DMS 273 treated with DMSO at 0.1 percent for 48 hours (cell line): Measurements from ENCODE around the gene JPH2.
"Not testable (repeated sequence)": the region's sequence is repeated elsewhere in the genome, so short reads cannot be mapped to it uniquely, and the experiment has no call there.

Experiments used
- DNase-seq: peaks from one replicate; lab custom pipeline; 2025; lab: John Stamatoyannopoulos, UW

The JPH2 gene

GRCh38 chr20:44187054-44187771 is at the start of gene JPH2:
Gene JPH2, minus strand, starts transcription at chr20:44187188. Its CDS starts 483 bp downstream, at chr20:44186705.
- no peak for DNase-seq

- no peak for DNase-seq
Measured at GRCh38 chr20:44235702-44236101, 48.7 kb upstream of the JPH2 start.

DNA sequence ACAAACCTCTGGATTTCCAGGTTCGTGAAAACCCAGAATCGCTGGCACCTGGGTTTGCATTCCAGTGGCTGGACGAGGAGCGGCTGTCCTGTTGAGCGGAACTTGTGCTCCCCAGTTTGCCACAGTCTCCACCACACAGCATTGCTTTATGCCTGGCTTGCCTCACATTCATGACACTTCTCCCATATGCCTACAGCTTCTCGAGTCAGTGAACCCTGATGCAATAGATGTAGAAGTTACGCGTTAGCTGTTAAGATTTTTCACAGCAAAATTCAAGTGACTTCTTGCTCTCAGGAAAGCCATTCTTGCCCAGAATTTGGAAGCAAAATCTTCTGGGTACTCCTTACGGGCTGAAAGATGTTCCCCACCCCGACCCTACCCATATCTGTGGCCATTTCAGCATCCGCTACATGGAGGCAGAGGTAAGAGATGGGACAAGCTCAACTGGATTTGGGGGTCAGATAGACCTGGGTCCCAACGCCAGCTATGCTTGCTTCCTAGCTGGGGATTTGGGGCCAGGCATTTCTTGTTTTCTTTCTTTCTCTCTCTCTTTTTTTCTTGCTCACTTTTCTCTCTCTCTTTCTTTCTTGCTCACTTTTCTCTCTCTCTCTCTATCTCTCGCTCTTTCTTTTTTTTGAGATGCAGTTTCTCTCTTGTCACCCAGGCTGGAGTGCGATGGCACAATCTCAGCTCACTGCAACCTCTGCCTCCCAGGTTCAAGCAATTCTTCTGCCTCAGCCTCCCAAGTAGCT is 47.8 kb upstream of the JPH2 start:
- no peak for DNase-seq

- DNase-seq: no peak
Measured at GRCh38 chr20:44233436-44234016, 46.5 kb upstream of the JPH2 start.

DNA sequence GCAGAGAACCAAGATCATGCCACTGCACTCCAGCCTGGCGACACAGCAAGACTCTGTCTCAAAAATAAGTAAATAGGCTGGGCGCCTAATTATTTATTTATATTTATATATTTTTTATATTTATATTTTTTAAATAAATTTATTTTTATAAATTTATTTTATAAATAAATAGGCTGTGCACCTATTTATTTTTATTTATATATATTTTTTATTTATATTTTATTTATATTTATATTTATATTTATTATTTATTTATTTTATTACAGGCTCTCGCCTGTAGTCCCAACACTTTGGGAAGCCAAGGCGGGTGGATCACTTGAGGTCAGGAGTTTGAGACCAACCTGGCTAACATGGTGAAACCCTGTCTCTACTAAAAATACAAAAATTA is 45.5 kb upstream of the JPH2 start:
- DNase-seq: not testable (repeated sequence)

DNA sequence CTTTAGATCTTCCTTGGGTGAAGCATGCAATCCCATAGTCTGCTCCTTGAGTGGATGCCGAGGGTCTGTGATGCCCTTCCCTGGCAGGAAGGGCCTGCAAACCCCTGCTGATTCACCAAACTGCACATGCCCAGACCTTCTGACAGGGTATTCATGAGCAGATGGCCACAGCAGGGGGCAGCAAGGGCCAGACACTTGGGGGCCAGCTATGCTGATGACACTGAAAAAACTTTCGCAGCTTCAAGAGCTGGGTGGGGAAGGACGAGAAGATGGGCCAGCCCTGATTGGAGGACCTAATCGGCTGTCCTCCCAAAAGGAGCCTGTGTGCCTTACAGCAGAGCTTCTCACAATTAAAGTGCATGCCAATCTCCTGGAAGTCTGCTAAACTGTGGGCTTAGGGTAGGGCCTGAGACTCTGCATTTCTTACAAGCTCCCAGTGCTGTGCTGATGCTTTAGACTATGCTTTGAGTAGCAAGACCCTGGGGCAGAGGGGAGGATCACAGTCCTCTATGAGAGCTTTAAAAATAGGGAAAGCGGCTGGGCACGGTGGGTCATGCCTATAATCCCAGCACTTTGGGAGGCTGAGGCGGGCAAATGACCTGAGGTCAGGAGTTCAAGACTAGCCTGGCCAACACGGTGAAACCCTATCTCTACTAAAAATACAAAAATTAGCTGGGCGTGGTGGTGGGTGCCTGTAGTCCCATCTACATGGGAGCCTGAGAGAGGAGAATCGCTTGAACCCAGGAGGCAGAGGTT is 44.9 kb upstream of the JPH2 start:
- peak; percentile 72 for DNase-seq

GRCh38 chr20:44231193-44231592 is 44.2 kb upstream of the JPH2 start:
- no peak for DNase-seq

DNA sequence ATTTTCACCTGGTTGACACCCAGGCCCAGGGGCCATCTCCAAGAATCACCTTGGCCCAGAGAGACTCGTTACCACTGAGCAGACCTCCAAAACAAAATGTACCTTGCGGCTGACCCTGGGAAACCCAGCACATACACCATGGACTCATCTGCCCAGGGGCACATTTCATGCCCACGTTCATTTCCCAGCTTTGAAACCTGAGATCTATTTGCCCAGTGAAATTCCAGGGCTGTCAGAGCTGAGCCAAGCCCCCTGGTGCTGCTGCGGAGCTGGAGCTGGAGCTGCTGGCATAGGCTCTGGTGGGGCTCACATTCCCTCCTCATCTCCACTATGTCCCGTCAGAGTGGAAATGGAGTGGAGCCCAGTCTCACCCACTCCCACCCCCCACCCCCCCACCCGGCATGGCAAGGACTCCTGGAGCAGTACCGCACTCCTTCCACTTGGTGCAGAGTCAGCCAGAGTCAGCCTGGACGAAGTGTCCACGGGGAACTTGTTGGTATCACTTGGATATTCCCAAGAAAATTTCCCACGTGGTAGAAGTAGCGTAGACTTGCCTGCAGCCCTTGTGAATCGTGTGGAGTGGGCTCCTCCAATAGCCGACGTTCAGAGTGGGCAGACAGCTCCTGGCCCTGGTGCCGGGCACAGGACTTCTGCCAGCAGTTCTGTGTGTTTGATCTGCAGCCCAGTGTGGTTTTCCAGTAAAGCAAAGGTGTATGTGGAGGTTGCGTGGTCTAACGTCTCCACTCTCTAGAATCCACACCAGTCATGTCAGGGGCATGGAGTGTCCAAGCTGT is 41.7 kb upstream of the JPH2 start:
- no peak for DNase-seq

DNA sequence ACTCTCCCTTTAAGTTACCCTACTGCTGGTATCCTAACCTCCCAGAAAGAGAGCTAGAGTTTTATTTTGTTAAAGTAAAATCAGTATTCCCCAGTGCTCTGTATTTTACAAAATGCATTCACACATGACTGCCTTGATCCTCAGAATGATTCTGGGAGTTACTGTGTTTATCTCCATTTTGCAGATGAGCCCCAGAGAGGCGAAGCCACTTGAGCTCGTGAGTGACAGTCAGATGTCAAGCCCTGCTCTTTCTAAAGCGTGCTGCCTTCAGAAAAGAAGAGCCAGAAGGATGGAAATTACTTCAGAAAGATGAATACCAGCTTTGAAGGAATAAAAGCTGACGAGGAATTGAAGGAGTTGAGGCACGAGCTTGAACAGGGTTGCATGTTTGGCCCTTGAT is 37.6 kb upstream of the JPH2 start:
- DNase-seq: no peak

DNA sequence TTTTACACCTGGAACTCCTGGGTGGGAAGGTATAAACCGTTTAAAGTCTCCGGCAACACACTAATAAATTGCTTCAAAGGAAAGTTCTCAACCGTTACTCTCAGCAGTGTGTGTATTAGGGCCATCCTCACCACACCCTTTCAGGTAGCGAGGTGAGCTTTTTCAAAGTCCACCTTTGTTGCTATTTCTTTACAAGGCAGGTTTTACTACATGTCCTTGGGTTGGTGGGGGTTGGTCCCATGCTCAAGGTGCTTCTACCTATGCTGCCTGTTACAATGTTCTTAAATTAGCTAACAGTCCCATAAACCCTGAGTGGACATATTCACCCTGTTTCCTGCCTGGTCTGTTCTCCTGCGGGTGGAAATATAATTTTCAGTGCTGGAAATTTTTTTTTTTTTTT is 36.7 kb upstream of the JPH2 start:
- no peak for DNase-seq

GRCh38 chr20:44222633-44223368 is 35.8 kb upstream of the JPH2 start:
- no peak for DNase-seq

DNA sequence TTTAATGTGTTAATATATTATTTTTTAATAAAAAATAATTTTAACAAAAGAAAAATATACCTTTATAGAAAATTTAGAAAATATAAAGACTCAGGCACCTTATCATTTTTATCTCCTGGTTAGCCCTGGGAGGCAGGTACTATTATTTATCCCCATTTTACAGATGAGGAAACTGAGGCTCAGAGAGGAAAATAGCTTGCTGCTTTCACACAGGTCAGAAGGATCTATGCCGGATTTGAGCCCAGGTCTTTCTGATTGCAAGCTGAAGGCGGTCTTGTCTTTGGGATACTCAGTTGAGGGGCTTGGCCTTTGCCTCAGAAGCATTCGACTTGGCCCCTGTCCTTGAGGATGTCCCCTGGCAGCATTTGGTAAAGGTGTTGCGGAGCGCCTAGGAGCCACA is 35.0 kb upstream of the JPH2 start:
- DNase-seq: no peak

- DNase-seq: no peak
Measured at GRCh38 chr20:44221368-44221954, 34.5 kb upstream of the JPH2 start.

DNA sequence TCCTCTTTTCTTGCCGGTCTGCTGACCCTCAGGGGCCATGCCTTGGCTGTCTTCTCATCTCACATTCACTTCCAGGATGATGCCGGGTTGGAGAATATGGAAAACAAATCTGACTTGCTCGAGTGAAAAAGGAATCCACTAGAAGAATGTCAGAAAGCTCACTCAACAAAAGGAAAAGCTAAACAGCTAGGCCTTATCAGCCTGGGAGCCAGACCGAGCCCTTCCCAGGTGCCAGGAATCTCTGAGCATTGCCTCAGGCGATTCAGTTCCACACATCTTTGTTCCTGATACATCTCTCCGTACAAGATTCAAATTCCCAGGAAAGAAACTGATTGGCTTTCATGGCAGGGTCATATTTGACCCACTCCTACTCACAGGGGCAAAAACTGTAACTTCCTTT is 32.8 kb upstream of the JPH2 start:
- no peak for DNase-seq

DNA sequence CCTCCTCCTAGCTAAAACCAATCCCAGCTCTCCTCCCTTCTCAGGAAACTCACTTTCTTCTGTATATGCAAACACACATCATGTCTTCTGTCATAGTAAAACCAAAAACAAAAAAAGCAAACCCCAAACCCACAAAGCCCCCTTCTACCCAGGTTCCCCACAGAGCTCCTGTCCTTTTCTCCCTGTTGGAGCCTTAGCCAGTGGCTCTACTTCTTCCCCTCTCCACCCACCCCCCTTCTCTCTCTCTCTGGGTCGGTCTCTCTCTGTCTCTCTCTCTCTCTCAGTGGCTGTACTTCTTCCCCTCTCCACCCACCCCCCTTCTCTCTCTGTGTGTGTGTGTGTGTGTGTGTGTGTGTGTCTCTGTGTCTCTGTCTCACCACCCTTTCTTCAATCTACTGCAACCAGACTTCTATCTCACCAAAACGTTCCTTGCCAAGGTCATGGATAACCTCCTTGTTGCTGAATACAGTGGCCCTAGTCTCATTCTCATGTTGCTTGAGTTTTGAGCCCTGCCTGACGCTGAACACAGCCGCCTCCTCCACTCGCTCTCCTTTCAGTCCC is 32.3 kb upstream of the JPH2 start:
- no peak for DNase-seq

DNA sequence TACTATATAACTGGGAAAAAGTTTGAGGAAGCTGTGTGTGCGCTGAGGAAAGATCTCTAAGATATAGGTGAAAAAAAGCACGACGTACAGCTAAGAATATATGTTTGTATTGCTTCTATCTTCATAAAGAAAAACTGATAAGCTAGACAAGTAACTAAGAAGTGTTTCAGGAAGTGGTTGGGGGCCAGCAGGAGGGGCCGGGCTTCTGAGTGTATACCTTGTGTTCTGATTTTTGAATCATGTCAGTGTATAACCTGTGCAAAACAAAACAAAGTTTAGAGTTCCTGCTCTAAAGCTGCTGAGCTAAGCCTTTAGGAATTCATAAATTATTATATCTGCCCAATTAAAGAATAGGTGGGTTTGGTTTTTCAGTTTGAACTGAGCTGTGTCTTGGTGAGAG is 31.5 kb upstream of the JPH2 start:
- DNase-seq: no peak

GRCh38 chr20:44217342-44218092 is 30.5 kb upstream of the JPH2 start:
- DNase-seq: peak; percentile 31

DNA sequence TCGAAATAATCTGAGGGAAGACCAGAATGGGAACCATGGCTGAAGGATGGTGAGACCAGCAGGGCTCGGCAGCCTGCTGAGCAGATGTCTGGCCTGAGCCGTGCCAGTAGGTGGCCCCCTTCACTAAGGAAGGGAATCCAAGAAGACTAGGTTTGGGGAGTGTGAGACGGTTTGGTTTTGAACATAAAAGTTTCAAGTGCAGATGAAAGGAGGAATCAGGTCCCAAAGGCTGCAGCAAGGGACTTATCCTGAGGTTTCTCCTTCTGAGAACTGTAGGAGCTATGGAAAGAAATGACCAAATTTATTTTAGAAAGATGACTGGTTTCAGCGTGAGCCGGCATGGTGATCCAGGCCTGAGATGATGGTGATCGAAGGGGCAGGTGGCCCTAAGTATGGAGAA is 28.1 kb upstream of the JPH2 start:
- DNase-seq: no peak

DNA sequence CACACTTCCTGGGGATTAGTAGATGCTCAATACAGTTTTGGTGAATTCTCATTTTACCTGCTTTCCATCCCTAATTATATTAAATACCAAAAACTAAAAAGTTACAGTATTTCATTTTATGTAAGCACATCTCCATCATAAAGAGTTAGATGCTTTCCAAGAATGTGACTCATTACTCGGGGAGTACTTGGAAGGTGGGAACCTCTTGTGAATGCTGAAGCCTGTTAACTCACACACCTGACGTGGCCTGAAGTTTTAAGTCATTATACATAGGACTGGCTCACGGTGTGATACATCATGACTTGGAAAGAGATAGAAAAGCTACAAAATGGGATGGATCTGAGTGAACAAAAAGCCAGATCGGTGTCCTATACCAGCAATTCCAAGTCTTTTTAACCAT is 25.8 kb upstream of the JPH2 start:
- DNase-seq: no peak
